Fibroblast of pulmonary artery (primary cell): ENCODE measurements around the gene SIRT7.

Experiments used
- DNase-seq: peaks from one replicate; pipeline ENCODE4 v3.0.0-alpha.2; 2010; ENCODE audit warnings: low read depth
- H3K4me3 ChIP-seq: replicated peaks from 2 replicates; pipeline ENCODE4 v1.5.1; 2011; ENCODE audit warnings: low read depth, mild to moderate bottlenecking, control low read depth, low read length, moderate library complexity
- TF ChIP-seq, protein P1 (sequence below): IDR thresholded peaks from 2 replicates; pipeline ENCODE4 v1.5.1; 2011; ENCODE audit warnings: mild to moderate bottlenecking, control low read depth, low read length, inconsistent platforms; ENCODE audit errors: missing control alignments

SIRT7 gene

GRCh38 chr17:81863833-81864768 lies 53.9 kb downstream of the SIRT7 start:
- TF ChIP-seq, protein P1, sequence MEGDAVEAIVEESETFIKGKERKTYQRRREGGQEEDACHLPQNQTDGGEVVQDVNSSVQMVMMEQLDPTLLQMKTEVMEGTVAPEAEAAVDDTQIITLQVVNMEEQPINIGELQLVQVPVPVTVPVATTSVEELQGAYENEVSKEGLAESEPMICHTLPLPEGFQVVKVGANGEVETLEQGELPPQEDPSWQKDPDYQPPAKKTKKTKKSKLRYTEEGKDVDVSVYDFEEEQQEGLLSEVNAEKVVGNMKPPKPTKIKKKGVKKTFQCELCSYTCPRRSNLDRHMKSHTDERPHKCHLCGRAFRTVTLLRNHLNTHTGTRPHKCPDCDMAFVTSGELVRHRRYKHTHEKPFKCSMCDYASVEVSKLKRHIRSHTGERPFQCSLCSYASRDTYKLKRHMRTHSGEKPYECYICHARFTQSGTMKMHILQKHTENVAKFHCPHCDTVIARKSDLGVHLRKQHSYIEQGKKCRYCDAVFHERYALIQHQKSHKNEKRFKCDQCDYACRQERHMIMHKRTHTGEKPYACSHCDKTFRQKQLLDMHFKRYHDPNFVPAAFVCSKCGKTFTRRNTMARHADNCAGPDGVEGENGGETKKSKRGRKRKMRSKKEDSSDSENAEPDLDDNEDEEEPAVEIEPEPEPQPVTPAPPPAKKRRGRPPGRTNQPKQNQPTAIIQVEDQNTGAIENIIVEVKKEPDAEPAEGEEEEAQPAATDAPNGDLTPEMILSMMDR, result no peak
- H3K4me3 ChIP-seq, result no peak overlapping the region
- no peak for DNase-seq

DNA sequence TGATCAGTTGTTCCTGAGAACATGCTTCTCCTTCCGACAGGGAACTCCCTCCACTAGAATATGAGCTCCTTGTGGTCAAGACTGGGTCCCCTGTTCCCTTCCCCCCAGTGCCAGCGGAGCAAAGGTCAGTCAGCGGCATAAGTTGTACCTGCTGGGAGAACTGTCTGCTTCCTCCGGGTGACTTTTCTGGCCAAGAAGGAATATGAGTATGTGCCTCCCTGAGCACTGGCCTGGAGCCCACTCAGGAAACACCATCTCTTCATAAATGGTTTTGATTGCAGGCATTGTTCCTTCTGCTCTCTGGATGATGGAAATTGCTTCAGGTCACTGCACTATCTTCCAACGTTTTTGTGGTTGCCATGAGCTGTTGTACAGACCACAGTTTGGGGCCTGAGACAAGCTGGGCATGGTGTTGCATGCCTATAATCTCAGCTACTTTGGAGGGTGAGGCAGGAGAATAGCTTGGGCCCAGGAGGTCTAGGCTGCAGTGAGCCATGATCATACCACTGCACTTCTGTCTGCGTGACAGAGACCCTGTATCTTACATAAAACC lies 54.8 kb downstream of the SIRT7 start:
- no peak overlapping the region for H3K4me3 ChIP-seq
- DNase-seq, result peak; percentile 33
- TF ChIP-seq, protein P1, result no peak
